Activated CD4-positive, alpha-beta memory T cell treated with anti-CD3 and anti-CD28 coated beads for 36 hours (primary cell): ENCODE measurements around the gene BRK1. TPM values are rescaled to one million over a fixed set of nuclear protein-coding genes. Genes with fewer than 3 reads are reported as not detected.
"Not testable (repeated sequence)": the region's sequence is repeated elsewhere in the genome, so short reads cannot be mapped to it uniquely, and the experiment has no call there.

Experiments used
- CTCF ChIA-PET: fragments of 350-600 bp; sonication (Branson Sonifier 250); formaldehyde crosslinking; loops from one replicate; lab custom pipeline; 2021; ENCODE audit warnings: antibody characterized with exemption, inconsistent platforms; lab: Charles Lee
- POLR2A ChIA-PET: fragments of 350-600 bp; sonication (Branson Sonifier 250); formaldehyde crosslinking; loops from one replicate; lab custom pipeline; 2021; ENCODE audit warnings: antibody characterized with exemption; lab: Charles Lee
- DNase-seq: peaks from one replicate; pipeline ENCODE4 v3.0.0-alpha.2; 2020
- H3K27ac Mint-ChIP-seq: one replicate; pipeline ENCODE4 v1.8.0; 2021; ENCODE audit warnings: mixed read lengths
- H3K27me3 Mint-ChIP-seq: one replicate; pipeline ENCODE4 v1.8.0; 2021; ENCODE audit warnings: mixed read lengths
- H3K36me3 Mint-ChIP-seq: one replicate; pipeline ENCODE4 v1.8.0; 2021; ENCODE audit warnings: mixed read lengths
- H3K4me1 Mint-ChIP-seq: one replicate; pipeline ENCODE4 v1.8.0; 2021; ENCODE audit warnings: low read depth, mixed read lengths
- H3K4me3 Mint-ChIP-seq: one replicate; pipeline ENCODE4 v1.8.0; 2021; ENCODE audit warnings: mild to moderate bottlenecking, mixed read lengths
- H3K9me3 Mint-ChIP-seq: one replicate; pipeline ENCODE4 v1.8.0; 2021; ENCODE audit warnings: mixed read lengths
- intact Hi-C: fragments of 100-400 bp; cut with micrococcal nuclease; formaldehyde crosslinking; loops from one replicate; pipeline ENCODE4 v1.15.1; 2023
- total RNA-seq, 2 experiments: library from RNA; stranded (reverse); gene quantifications; one replicate each; pipeline ENCODE4 v1.2.3, GENCODE V29; 2021

Gene BRK1
- total RNA-seq, 2 experiments from 2014 or later: 70.3 to 76.1 TPM

GRCh38 chr3:10145685-10146084 lies 30.2 kb downstream of the BRK1 start:
- Mint-ChIP-seq H3K4me3 (peak overlapping the region; percentile 61), H3K9me3 (no peaks in the 10 kb centered on the region), H3K4me1 (peaks cover 28% of the 10 kb centered on the region), H3K36me3 (peaks cover 48% of the 10 kb centered on the region), H3K27ac (peak overlapping the region; percentile 48), H3K27me3 (no peaks in the 10 kb centered on the region)
- DNase-seq: no peak
- intact Hi-C loops: no loop called here
- ChIA-PET CTCF (no interaction called here), POLR2A (no interaction called here)

GRCh38 chr3:10149226-10149625 lies 33.8 kb downstream of the BRK1 start:
- intact Hi-C loops: no loop called here
- Mint-ChIP-seq H3K4me1 (peaks cover 18% of the 10 kb centered on the region), H3K27ac (no peak overlapping the region), H3K27me3 (no peaks in the 10 kb centered on the region), H3K4me3 (no peak overlapping the region), H3K36me3 (peaks cover 41% of the 10 kb centered on the region), H3K9me3 (no peaks in the 10 kb centered on the region)
- POLR2A ChIA-PET: interaction anchor here (1.1 kb wide), 1 partner anchor 98 kb away, joined by 3 read pairs; no protein-coding TSS in a partner anchor
- CTCF ChIA-PET: no interaction called here
- DNase-seq: no peak

GRCh38 chr3:10150987-10151386 lies 35.5 kb downstream of the BRK1 start:
- intact Hi-C loops: no loop called here
- Mint-ChIP-seq H3K27me3 (no peaks in the 10 kb centered on the region), H3K9me3 (no peaks in the 10 kb centered on the region), H3K27ac (no peak overlapping the region), H3K4me3 (no peak overlapping the region), H3K36me3 (peaks cover 39% of the 10 kb centered on the region), H3K4me1 (peaks cover 9% of the 10 kb centered on the region)
- ChIA-PET POLR2A (no interaction called here), CTCF (interaction anchor here (0.9 kb wide), 1 partner anchor 113 kb away, joined by 3 read pairs; no protein-coding TSS in a partner anchor)
- no peak for DNase-seq

GRCh38 chr3:10154335-10155122 lies 39.1 kb downstream of the BRK1 start:
- ChIA-PET CTCF (interaction anchor here (0.8 kb wide), 1 partner anchor 9 kb away, joined by 4 read pairs; no protein-coding TSS in a partner anchor), POLR2A (no interaction called here)
- Mint-ChIP-seq H3K4me1 (no peaks in the 10 kb centered on the region), H3K27me3 (no peaks in the 10 kb centered on the region), H3K36me3 (peaks cover 28% of the 10 kb centered on the region), H3K4me3 (no peak overlapping the region), H3K9me3 (peaks cover 3% of the 10 kb centered on the region), H3K27ac (no peak overlapping the region)
- intact Hi-C loops: no loop called here
- no peak for DNase-seq

- Mint-ChIP-seq H3K36me3 (peaks cover 23% of the 10 kb centered on the region), H3K27me3 (no peaks in the 10 kb centered on the region), H3K9me3 (peaks cover 3% of the 10 kb centered on the region), H3K4me1 (no peaks in the 10 kb centered on the region), H3K27ac (no peak overlapping the region), H3K4me3 (no peak overlapping the region)
- DNase-seq: no peak
- POLR2A ChIA-PET: interaction anchor here (0.7 kb wide), 1 partner anchor 223 kb away, joined by 3 read pairs; no protein-coding TSS in a partner anchor
- intact Hi-C loops: no loop called here
- CTCF ChIA-PET: interaction anchor here (0.8 kb wide), 1 partner anchor 9 kb away, joined by 4 read pairs; no protein-coding TSS in a partner anchor
Measured at GRCh38 chr3:10155123-10155472, 39.6 kb downstream of the BRK1 start.

GRCh38 chr3:10155658-10156057 lies 40.2 kb downstream of the BRK1 start:
- no peak overlapping the region for H3K27ac Mint-ChIP-seq
- ChIA-PET CTCF (interaction anchor here (1.0 kb wide), 1 partner anchor 10 kb away, joined by 3 read pairs; no protein-coding TSS in a partner anchor), POLR2A (interaction anchor here (0.7 kb wide), 1 partner anchor 223 kb away, joined by 3 read pairs; no protein-coding TSS in a partner anchor)
- peaks cover 19% of the 10 kb centered on the region for H3K36me3 Mint-ChIP-seq
- intact Hi-C loops: no loop called here
- no peaks in the 10 kb centered on the region for H3K27me3 Mint-ChIP-seq
- DNase-seq: no peak
- H3K4me3 Mint-ChIP-seq: no peak overlapping the region
- H3K9me3 Mint-ChIP-seq: peaks cover 3% of the 10 kb centered on the region
- H3K4me1 Mint-ChIP-seq: no peaks in the 10 kb centered on the region

GRCh38 chr3:10157031-10157430 lies 41.6 kb downstream of the BRK1 start:
- H3K4me3 Mint-ChIP-seq: no peak overlapping the region
- no peak for DNase-seq
- no peaks in the 10 kb centered on the region for H3K27me3 Mint-ChIP-seq
- peaks cover 3% of the 10 kb centered on the region for H3K9me3 Mint-ChIP-seq
- intact Hi-C loops: no loop called here
- H3K36me3 Mint-ChIP-seq: peaks cover 14% of the 10 kb centered on the region
- H3K27ac Mint-ChIP-seq: no peak overlapping the region
- ChIA-PET POLR2A (no interaction called here), CTCF (no interaction called here)
- H3K4me1 Mint-ChIP-seq: no peaks in the 10 kb centered on the region

- POLR2A ChIA-PET: interaction anchor here (0.6 kb wide), 1 partner anchor 98 kb away, joined by 3 read pairs; no protein-coding TSS in a partner anchor
- H3K9me3 Mint-ChIP-seq, CTCF ChIA-PET, H3K27ac Mint-ChIP-seq, H3K4me1 Mint-ChIP-seq, DNase-seq, H3K27me3 Mint-ChIP-seq, intact Hi-C loops, H3K4me3 Mint-ChIP-seq: not testable (repeated sequence)
- peaks cover 11% of the 10 kb centered on the region for H3K36me3 Mint-ChIP-seq
Measured at GRCh38 chr3:10158555-10158954, 43.1 kb downstream of the BRK1 start.

- no peak for DNase-seq
- Mint-ChIP-seq H3K4me1 (peaks cover 2% of the 10 kb centered on the region), H3K4me3 (no peak overlapping the region), H3K9me3 (peaks cover 3% of the 10 kb centered on the region), H3K27me3 (no peaks in the 10 kb centered on the region), H3K36me3 (peaks cover 8% of the 10 kb centered on the region), H3K27ac (no peak overlapping the region)
- intact Hi-C loops: no loop called here
- POLR2A ChIA-PET: interaction anchor here (0.6 kb wide), 1 partner anchor 29 kb away, joined by 3 read pairs; no protein-coding TSS in a partner anchor
- CTCF ChIA-PET: no interaction called here
Measured at GRCh38 chr3:10160346-10160745, 44.9 kb downstream of the BRK1 start.

GRCh38 chr3:10160925-10161324 lies 45.5 kb downstream of the BRK1 start:
- peaks cover 5% of the 10 kb centered on the region for H3K4me1 Mint-ChIP-seq
- no peaks in the 10 kb centered on the region for H3K27me3 Mint-ChIP-seq
- intact Hi-C loops: no loop called here
- POLR2A ChIA-PET: no interaction called here
- no peak overlapping the region for H3K27ac Mint-ChIP-seq
- no peak overlapping the region for H3K4me3 Mint-ChIP-seq
- CTCF ChIA-PET: interaction anchor here (0.5 kb wide), 1 partner anchor 106 kb away, joined by 5 read pairs; no protein-coding TSS in a partner anchor
- H3K36me3 Mint-ChIP-seq: peaks cover 5% of the 10 kb centered on the region
- H3K9me3 Mint-ChIP-seq: peaks cover 3% of the 10 kb centered on the region
- DNase-seq: no peak

GRCh38 chr3:10162185-10162584 lies 46.7 kb downstream of the BRK1 start:
- H3K4me3 Mint-ChIP-seq: no peak overlapping the region
- DNase-seq: no peak
- H3K9me3 Mint-ChIP-seq: no peaks in the 10 kb centered on the region
- intact Hi-C loops: no loop called here
- H3K36me3 Mint-ChIP-seq: no peaks in the 10 kb centered on the region
- CTCF ChIA-PET: no interaction called here
- POLR2A ChIA-PET: no interaction called here
- H3K4me1 Mint-ChIP-seq: peaks cover 16% of the 10 kb centered on the region
- no peak overlapping the region for H3K27ac Mint-ChIP-seq
- no peaks in the 10 kb centered on the region for H3K27me3 Mint-ChIP-seq

- H3K27ac Mint-ChIP-seq: not testable (repeated sequence)
Measured at GRCh38 chr3:10164201-10164545, 48.7 kb downstream of the BRK1 start.

More at GRCh38 chr3:10164201-10164545, 48.7 kb downstream of the BRK1 start:
- DNase-seq, H3K9me3 Mint-ChIP-seq, H3K36me3 Mint-ChIP-seq, H3K27me3 Mint-ChIP-seq, POLR2A ChIA-PET: not testable (repeated sequence)
- CTCF ChIA-PET: interaction anchor here (0.7 to 1.7 kb wide), 10 partner anchors 9 to 468 kb away, joined by 3 to 8 read pairs (median 5); partner anchors contain the start of gene VHL
- Mint-ChIP-seq H3K4me1 (peaks cover 17% of the 10 kb centered on the region), H3K4me3 (peak overlapping the region; percentile 73)
- intact Hi-C loops: loop anchor here (1.0 to 2.0 kb wide), 3 partner anchors 29 to 61 kb away; partner anchors contain the start of gene BRK1
